H1 (cell line): Measurements from ENCODE around the gene DUSP7. TPM values are rescaled to one million over a fixed set of nuclear protein-coding genes. Genes with fewer than 3 reads are reported as not detected.

Experiments used
- CTCF ChIA-PET: fragments of 300-600 bp; sonication (Branson Sonifier 250); formaldehyde crosslinking; loops from one replicate; lab custom pipeline; 2021; ENCODE audit not compliant: partially characterized antibody; lab: Charles Lee
- POLR2A ChIA-PET: fragments of 300-600 bp; sonication (Branson Sonifier 250); formaldehyde crosslinking; loops from one replicate; lab custom pipeline; 2021; ENCODE audit warnings: inconsistent platforms; ENCODE audit not compliant: partially characterized antibody; lab: Charles Lee
- DNase-seq, 2 experiments: peaks; one replicate each; pipeline versions ENCODE4 v3.0.0 to v3.0.0-alpha.2; 2010 to 2022; ENCODE audit warnings: low spot score in 2 of 2, low read depth in 1 of 2, mixed read lengths in 1 of 2
- FAIRE-seq: peaks from 2 replicates; lab custom pipeline; 2011; peaks lifted over from hg19 to GRCh38; lab: Jason Lieb, UNC
- H2AFZ ChIP-seq: 2 replicates; pipeline ENCODE4 v1.8.1; 2012; ENCODE audit warnings: low read length, inconsistent platforms
- H2AK5ac ChIP-seq: 2 replicates; pipeline ENCODE4 v1.6.1; 2013; ENCODE audit warnings: low read depth, low read length
- H2BK120ac ChIP-seq: replicated peaks from 2 replicates; pipeline ENCODE3; 2013; ENCODE audit warnings: low read depth, low read length, inconsistent platforms
- H2BK12ac ChIP-seq: 2 replicates; pipeline ENCODE4 v1.6.1; 2013; ENCODE audit warnings: low read depth, low read length
- H2BK15ac ChIP-seq: 2 replicates; pipeline ENCODE4 v1.6.1; 2013; ENCODE audit warnings: low read length
- H2BK20ac ChIP-seq: 2 replicates; pipeline ENCODE4 v1.6.1; 2013; ENCODE audit warnings: low read length
- H2BK5ac ChIP-seq: 2 replicates; pipeline ENCODE4 v1.6.1; 2013; ENCODE audit warnings: low read depth, low read length
- H3K14ac ChIP-seq: 2 replicates; pipeline ENCODE4 v1.6.1; 2013; ENCODE audit warnings: inconsistent platforms; ENCODE audit not compliant: insufficient read length
- H3K18ac ChIP-seq: 2 replicates; pipeline ENCODE4 v1.6.1; 2013; ENCODE audit warnings: low read length; ENCODE audit errors: extremely low read depth
- H3K23ac ChIP-seq: 2 replicates; pipeline ENCODE4 v1.6.1; 2013; ENCODE audit warnings: inconsistent platforms; ENCODE audit not compliant: insufficient read length
- H3K23me2 ChIP-seq: 2 replicates; pipeline ENCODE4 v1.6.1; 2013; ENCODE audit warnings: low read depth, low read length
- H3K27ac ChIP-seq: 2 replicates; pipeline ENCODE4 v1.6.1; 2011; ENCODE audit warnings: low read depth, low read length, inconsistent platforms
- H3K27me3 ChIP-seq, 4 experiments: replicated peaks in 1 of 4; 1 replicate in 1 of 4; 2 replicates in 3 of 4; pipeline versions ENCODE4 v1.6.1 to v1.8.1; 2011 to 2013; ENCODE audit warnings: low read length in 3 of 4, mild to moderate bottlenecking in 3 of 4, inconsistent platforms in 2 of 4, mixed read lengths in 2 of 4, moderate library complexity in 1 of 4; ENCODE audit not compliant: control insufficient read depth in 3 of 4, insufficient read depth in 3 of 4; ENCODE audit errors: extremely low read depth in 1 of 4
- H3K36me3 ChIP-seq, 4 experiments: 2 replicates each; pipeline versions ENCODE4 v1.6.1 to v1.8.1; 2011 to 2013; ENCODE audit warnings: mild to moderate bottlenecking in 4 of 4, low read length in 3 of 4, moderate library complexity in 2 of 4, control low read depth in 1 of 4, inconsistent platforms in 1 of 4; ENCODE audit not compliant: insufficient read depth in 4 of 4, control insufficient read depth in 2 of 4
- H3K4ac ChIP-seq: replicated peaks from 2 replicates; pipeline ENCODE3; 2013; ENCODE audit warnings: low read length, low read depth, mixed read lengths, inconsistent platforms; ENCODE audit not compliant: insufficient read length
- H3K4me1 ChIP-seq, 4 experiments: replicated peaks in 1 of 4; 1 replicate in 1 of 4; 2 replicates in 3 of 4; pipeline versions ENCODE4 v1.6.1 to v1.8.1; 2011 to 2013; ENCODE audit warnings: low read length in 3 of 4, inconsistent platforms in 2 of 4, mixed read lengths in 1 of 4; ENCODE audit not compliant: insufficient read depth in 4 of 4, control insufficient read depth in 3 of 4
- H3K4me2 ChIP-seq, 2 experiments: 2 replicates each; pipeline versions ENCODE4 v1.6.1 to v1.8.1; 2011 to 2013; ENCODE audit warnings: low read depth in 2 of 2, low read length in 2 of 2, control low read depth in 1 of 2, inconsistent platforms in 1 of 2, mild to moderate bottlenecking in 1 of 2; ENCODE audit not compliant: insufficient read depth in 1 of 2
- H3K4me3 ChIP-seq, 4 experiments: fragments of 200-600, 300-600 bp in 1 of 4; sonication (generic), shearing (Covaris generic), sonication (Bioruptor Twin) in 1 of 4; 2 replicates each; pipeline versions ENCODE4 v1.5.1 to v1.8.1; 2011 to 2016; ENCODE audit warnings: low read length in 4 of 4, low read depth in 3 of 4, control low read depth in 2 of 4, inconsistent platforms in 2 of 4, mild to moderate bottlenecking in 2 of 4, mixed read lengths in 1 of 4, moderate library complexity in 1 of 4; ENCODE audit not compliant: insufficient read depth in 2 of 4; ENCODE audit errors: extremely low read depth in 1 of 4
- H3K56ac ChIP-seq: replicated peaks from 2 replicates; pipeline ENCODE3; 2013; ENCODE audit warnings: low read depth, mild to moderate bottlenecking, mixed read lengths, low read length, inconsistent platforms; ENCODE audit not compliant: insufficient read length
- H3K79me1 ChIP-seq: 2 replicates; pipeline ENCODE4 v1.6.1; 2013; ENCODE audit warnings: low read depth, low read length, control low read depth
- H3K79me2 ChIP-seq, 2 experiments: 2 replicates each; pipeline versions ENCODE4 v1.6.1 to v1.8.1; 2012 to 2013; ENCODE audit warnings: low read length in 2 of 2, mild to moderate bottlenecking in 2 of 2, inconsistent platforms in 1 of 2; ENCODE audit not compliant: insufficient read depth in 2 of 2, control insufficient read depth in 1 of 2
- H3K9ac ChIP-seq, 4 experiments: replicated peaks in 1 of 4; 1 replicate in 1 of 4; 2 replicates in 3 of 4; pipeline versions ENCODE4 v1.6.1 to v1.8.1; 2011 to 2013; ENCODE audit warnings: low read depth in 3 of 4, low read length in 3 of 4, control low read depth in 2 of 4, mild to moderate bottlenecking in 2 of 4, moderate library complexity in 2 of 4, inconsistent platforms in 1 of 4; ENCODE audit errors: extremely low read depth in 1 of 4
- H3K9me3 ChIP-seq, 2 experiments: 2 replicates each; pipeline versions ENCODE4 v1.6.1 to v1.8.1; 2012 to 2013; ENCODE audit warnings: mild to moderate bottlenecking in 2 of 2, moderate library complexity in 2 of 2, control low read depth in 1 of 2, inconsistent platforms in 1 of 2, low read depth in 1 of 2, low read length in 1 of 2, mixed read lengths in 1 of 2; ENCODE audit not compliant: insufficient read depth in 2 of 2
- H4K20me1 ChIP-seq, 2 experiments: replicated peaks in 1 of 2; 2 replicates each; pipeline versions ENCODE3 to v1.8.1; 2011 to 2013; ENCODE audit warnings: inconsistent platforms in 2 of 2, low read length in 2 of 2, mild to moderate bottlenecking in 1 of 2; ENCODE audit not compliant: insufficient read depth in 2 of 2, control insufficient read depth in 1 of 2
- H4K5ac ChIP-seq: 2 replicates; pipeline ENCODE4 v1.6.1; 2013; ENCODE audit warnings: low read length, low read depth, mixed read lengths, inconsistent platforms; ENCODE audit not compliant: insufficient read length
- H4K8ac ChIP-seq: 2 replicates; pipeline ENCODE4 v1.8.0; 2013; ENCODE audit warnings: mild to moderate bottlenecking, moderate library complexity, low read length, inconsistent platforms; ENCODE audit not compliant: insufficient read depth; ENCODE audit errors: extremely low read depth
- H4K91ac ChIP-seq: replicated peaks from 2 replicates; pipeline ENCODE3; 2013; ENCODE audit warnings: low read length, mixed read lengths, inconsistent platforms; ENCODE audit not compliant: insufficient read length
- ATF2 ChIP-seq: IDR thresholded peaks from 2 replicates; pipeline ENCODE4 v1.6.1; 2012; ENCODE audit warnings: low read length, inconsistent platforms
- BACH1 ChIP-seq: IDR thresholded peaks from 2 replicates; pipeline ENCODE4 v1.6.1; 2012; ENCODE audit warnings: low read length, improper control_type of control experiment
- BCL11A ChIP-seq, 2 experiments: IDR thresholded peaks; one replicate each; pipeline ENCODE4 v1.6.1; 2011; ENCODE audit warnings: low read depth in 2 of 2, low read length in 2 of 2, mild to moderate bottlenecking in 2 of 2
- CREB1 ChIP-seq: IDR thresholded peaks from 2 replicates; pipeline ENCODE4 v1.6.1; 2012; ENCODE audit warnings: inconsistent platforms
- KDM4A ChIP-seq: IDR thresholded peaks from one replicate; pipeline ENCODE4 v1.7.1; 2012; ENCODE audit warnings: low read depth, mild to moderate bottlenecking, moderate library complexity, low read length, inconsistent platforms; ENCODE audit not compliant: severe bottlenecking
- PHF8 ChIP-seq: fragments of 200-600 bp; sonication (generic); conservative IDR thresholded peaks from 2 replicates; pipeline ENCODE4 v1.7.1; 2012; ENCODE audit warnings: low read depth, mild to moderate bottlenecking, inconsistent platforms, low read length, moderate library complexity
- POLR2A ChIP-seq, 2 experiments: IDR thresholded peaks; 1 replicate in 1 of 2; 2 replicates in 1 of 2; pipeline ENCODE4 v1.6.1; 2011; ENCODE audit warnings: low read depth in 2 of 2, low read length in 2 of 2, mild to moderate bottlenecking in 2 of 2; ENCODE audit errors: control extremely low read depth in 1 of 2
- POU5F1 ChIP-seq: IDR thresholded peaks from 2 replicates; pipeline ENCODE4 v1.6.1; 2011; ENCODE audit warnings: low read depth, mild to moderate bottlenecking, low read length, moderate library complexity
- RXRA ChIP-seq: IDR thresholded peaks from 2 replicates; pipeline ENCODE4 v1.6.1; 2011; ENCODE audit warnings: low read depth, mild to moderate bottlenecking, low read length, moderate library complexity; ENCODE audit not compliant: insufficient read depth
- SUZ12 ChIP-seq: fragments of 200-600 bp; sonication (generic); IDR thresholded peaks from 2 replicates; pipeline ENCODE4 v1.6.1; 2012; ENCODE audit warnings: mild to moderate bottlenecking, inconsistent platforms, low read length, moderate library complexity, mixed read lengths
- TEAD4 ChIP-seq: IDR thresholded peaks from 2 replicates; pipeline ENCODE4 v1.6.1; 2012; ENCODE audit warnings: low read depth, low read length, inconsistent platforms, mixed read lengths
- USF2 ChIP-seq: IDR thresholded peaks from 2 replicates; pipeline ENCODE4 v1.6.1; 2011; ENCODE audit warnings: low read length, improper control_type of control experiment
- WGBS, 2 experiments: shearing (Covaris generic) in 1 of 2; methylation state at CpG; one replicate each; pipeline versions ENCODE4 v1.1.6 to v1.1.7; 2013 to 2015; ENCODE audit warnings: low lambda C conversion rate in 2 of 2, mixed read lengths in 2 of 2, inconsistent platforms in 1 of 2, low coverage in 1 of 2, missing lambda C conversion rate in 1 of 2; ENCODE audit not compliant: insufficient replicate concordance in 2 of 2, insufficient coverage in 1 of 2, insufficient read length in 1 of 2; ENCODE audit errors: extremely low coverage in 1 of 2, missing lambda C conversion rate in 1 of 2; 5-methylcytosine and 5-hydroxymethylcytosine counted together
- polyA plus RNA-seq, 7 experiments: library from polyadenylated mRNA; depleted of rRNA in 3 of 7; stranded (reverse) in 5 of 7; unstranded in 2 of 7; fragments of >200 nt in 5 of 7; fragments of 200-250 nt in 2 of 7; gene quantifications; 1 replicate in 5 of 7; 2 replicates in 1 of 7; 4 replicates in 1 of 7; pipeline versions ENCODE4 v1.2.1 to v1.2.3, GENCODE V29; 2011 to 2013; ENCODE audit warnings: missing spikeins in 2 of 7, mixed read lengths in 2 of 7
- total RNA-seq: library from RNA; stranded (reverse); fragmentation: NEBNext Ultra II Directional; extraction: Animal tissue kit (Norgen Biotek cat#: 25700); gene quantifications from 2 replicates; pipeline ENCODE4 v1.2.1, GENCODE V29; 2021

DUSP7 gene
- total and polyA plus RNA-seq, 2 of the 8 experiments (the other 6 are each of a cell fraction or from before 2014, with no cell fraction given) = 19.4 to 24.9 TPM

- DNase-seq = no peak
- Histone ChIP-seq H3K18ac (no peak overlapping the region), H4K8ac (no peak overlapping the region), H3K4me2 (no peak overlapping the region), H3K4me3 (no peak overlapping the region), H3K23ac (no peak overlapping the region), H3K27ac (no peak overlapping the region), H2BK12ac (no peak overlapping the region), H3K79me2 (no peaks in the 10 kb centered on the region), H4K91ac (no peak overlapping the region), H3K79me1 (no peaks in the 10 kb centered on the region), H2BK20ac (no peak overlapping the region), H3K4ac (no peak overlapping the region), H2BK15ac (no peak overlapping the region), H3K4me1 (no peaks in the 10 kb centered on the region; a peak in 3 of 7 replicates), H3K9me3 (no peaks in the 10 kb centered on the region), H2AFZ (no peak overlapping the region), H3K9ac (no peak overlapping the region), H3K36me3 (no peaks in the 10 kb centered on the region), H2AK5ac (no peak overlapping the region), H3K14ac (no peak overlapping the region), H4K20me1 (no peaks in the 10 kb centered on the region), H4K5ac (no peak overlapping the region), H2BK5ac (no peak overlapping the region), H3K27me3 (no peaks in the 10 kb centered on the region; a peak in 1 of 7 replicates), H3K56ac (no peak overlapping the region), H2BK120ac (no peak overlapping the region), H3K23me2 (no peaks in the 10 kb centered on the region)
- ChIA-PET POLR2A (interaction anchor here (0.8 to 1.1 kb wide), 4 partner anchors 10 to 72 kb away, joined by 3 to 5 read pairs (median 4); partner anchors contain the start of gene RPL29), CTCF (interaction anchor here (0.9 to 33.0 kb wide), 7 partner anchors 11 to 77 kb away, joined by 3 to 984 read pairs (median 11); partner anchors contain the start of gene DUSP7)
- WGBS, 2 experiments = 98% methylated on average over 4 of the region's 4 CpGs; no CpG with 5 or more reads in 1 of the 2 experiments
- FAIRE-seq = no peak
- TF ChIP-seq SUZ12 = no peak
- TF ChIP-seq RXRA = no peak
- TF ChIP-seq CREB1 = no peak
- no peak for TF ChIP-seq TEAD4
- no peak for TF ChIP-seq KDM4A
- TF ChIP-seq BCL11A (IDR thresholded peaks at IDR 0.05; ENCODE audit: low read depth in 2 of 2, low read length in 2 of 2) = no peak
- TF ChIP-seq BACH1 = no peak
- TF ChIP-seq PHF8 = no peak
- no peak for TF ChIP-seq POLR2A (IDR thresholded peaks at IDR 0.05; ENCODE audit: control extremely low read depth in 1 of 2, low read depth in 2 of 2, low read length in 2 of 2)
- no peak for TF ChIP-seq POU5F1
- no peak for TF ChIP-seq USF2
- TF ChIP-seq ATF2 = no peak
Observed at GRCh38 chr3:52067526-52067925, 11.2 kb upstream of the DUSP7 start.
